Keratinocyte (primary cell): ENCODE measurements around the gene ALDH3A1. TPM values are rescaled to one million over a fixed set of nuclear protein-coding genes. Genes with fewer than 3 reads are reported as not detected.

ENCODE experiments used
- DNase-seq: peaks from one replicate; pipeline ENCODE4 v3.0.0-alpha.2; 2011; ENCODE audit warnings: low read depth, missing footprints, low spot score
- FAIRE-seq: peaks from 2 replicates; lab custom pipeline; 2011; peaks lifted over from hg19 to GRCh38; lab: Jason Lieb, UNC
- H2AFZ ChIP-seq: 2 replicates; pipeline ENCODE4 v1.6.0; 2012; ENCODE audit warnings: low read length, control low read depth, inconsistent platforms; ENCODE audit not compliant: control insufficient read depth
- H3K27ac ChIP-seq: 2 replicates; pipeline ENCODE4 v1.5.1; 2011; ENCODE audit warnings: low read length; ENCODE audit not compliant: control insufficient read depth, insufficient read depth
- H3K27me3 ChIP-seq: 3 replicates; pipeline ENCODE4 v1.6.0; 2011; ENCODE audit warnings: low read length; ENCODE audit not compliant: control insufficient read depth, insufficient read depth; ENCODE audit errors: extremely low read depth
- H3K36me3 ChIP-seq, 2 experiments: 2 replicates in 1 of 2; 3 replicates in 1 of 2; pipeline ENCODE4 v1.5.1; 2011; ENCODE audit warnings: low read length in 2 of 2, mild to moderate bottlenecking in 1 of 2; ENCODE audit not compliant: control insufficient read depth in 2 of 2, insufficient read depth in 2 of 2; ENCODE audit errors: extremely low read depth in 1 of 2
- H3K4me1 ChIP-seq: 3 replicates; pipeline ENCODE4 v1.5.1; 2011; ENCODE audit warnings: low read length; ENCODE audit not compliant: control insufficient read depth, insufficient read depth; ENCODE audit errors: extremely low read depth
- H3K4me2 ChIP-seq: 3 replicates; pipeline ENCODE4 v1.6.0; 2011; ENCODE audit warnings: low read depth, low read length; ENCODE audit not compliant: control insufficient read depth, insufficient read depth; ENCODE audit errors: extremely low read depth
- H3K4me3 ChIP-seq, 3 experiments: fragments of 200-600 bp in 1 of 3; sonication (generic) in 1 of 3; 2 replicates in 2 of 3; 3 replicates in 1 of 3; pipeline ENCODE4 v1.5.1; 2011 to 2016; ENCODE audit warnings: low read length in 3 of 3, mild to moderate bottlenecking in 3 of 3, control low read depth in 2 of 3, inconsistent platforms in 1 of 3, low read depth in 1 of 3, mixed read lengths in 1 of 3, mixed run types in 1 of 3, moderate library complexity in 1 of 3; ENCODE audit not compliant: control insufficient read depth in 2 of 3, insufficient read depth in 2 of 3; ENCODE audit errors: extremely low read depth in 1 of 3
- H3K79me2 ChIP-seq: 2 replicates; pipeline ENCODE4 v1.6.0; 2012; ENCODE audit warnings: low read length; ENCODE audit not compliant: control insufficient read depth, insufficient read depth
- H3K9ac ChIP-seq: 3 replicates; pipeline ENCODE4 v1.6.0; 2011; ENCODE audit warnings: low read length; ENCODE audit not compliant: control insufficient read depth, insufficient read depth; ENCODE audit errors: extremely low read depth
- H3K9me1 ChIP-seq: 3 replicates; pipeline ENCODE4 v1.6.0; 2011; ENCODE audit warnings: low read length; ENCODE audit not compliant: control insufficient read depth, insufficient read depth; ENCODE audit errors: extremely low read depth
- H3K9me3 ChIP-seq: 2 replicates; pipeline ENCODE4 v1.5.1; 2012; ENCODE audit warnings: low read depth, low read length; ENCODE audit not compliant: control insufficient read depth
- H4K20me1 ChIP-seq: 3 replicates; pipeline ENCODE4 v1.6.0; 2011; ENCODE audit warnings: low read length; ENCODE audit not compliant: control insufficient read depth, insufficient read depth; ENCODE audit errors: extremely low read depth
- EZH2 ChIP-seq: IDR thresholded peaks from one replicate; pipeline ENCODE4 v1.6.1; 2012; ENCODE audit warnings: inconsistent platforms, mild to moderate bottlenecking, low read length, moderate library complexity
- dilution Hi-C: fragments of 300-500 bp; cut with MboI; formaldehyde crosslinking; loops from one replicate; pipeline ENCODE4 v1.7.0; 2020; ENCODE audit warnings: low sequenced_read_pairs; ENCODE audit not compliant: extremely low pct_ligation_motif_present
- polyA plus RNA-seq, 5 experiments: library from polyadenylated mRNA; depleted of rRNA in 3 of 5; stranded (reverse) in 3 of 5; stranded (forward) in 1 of 5; unstranded in 1 of 5; fragments of >200 nt; gene quantifications; 1 replicate in 1 of 5; 2 replicates in 3 of 5; 3 replicates in 1 of 5; pipeline versions ENCODE4 v1.2.1 to v1.2.3, GENCODE V29; 2011 to 2012; ENCODE audit warnings: missing spikeins in 2 of 5, low read depth in 1 of 5, low replicate concordance in 1 of 5
- TF ChIP-seq, protein P1 (sequence below), 3 experiments: IDR thresholded peaks in 1 of 3; conservative IDR thresholded peaks in 1 of 3; optimal IDR thresholded peaks in 1 of 3; 2 replicates in 2 of 3; 3 replicates in 1 of 3; pipeline versions ENCODE3 to v1.5.1; 2011; ENCODE audit warnings: low read length in 3 of 3, mild to moderate bottlenecking in 3 of 3, moderate library complexity in 2 of 3, control low read depth in 1 of 3, inconsistent platforms in 1 of 3; ENCODE audit not compliant: insufficient read depth in 2 of 3; ENCODE audit errors: extremely low read depth in 1 of 3

ALDH3A1 gene
- polyA plus RNA-seq, 1 donor (not counting 4 experiments of a cell fraction or from before 2014, with no cell fraction given), result 5.8 TPM

DNA sequence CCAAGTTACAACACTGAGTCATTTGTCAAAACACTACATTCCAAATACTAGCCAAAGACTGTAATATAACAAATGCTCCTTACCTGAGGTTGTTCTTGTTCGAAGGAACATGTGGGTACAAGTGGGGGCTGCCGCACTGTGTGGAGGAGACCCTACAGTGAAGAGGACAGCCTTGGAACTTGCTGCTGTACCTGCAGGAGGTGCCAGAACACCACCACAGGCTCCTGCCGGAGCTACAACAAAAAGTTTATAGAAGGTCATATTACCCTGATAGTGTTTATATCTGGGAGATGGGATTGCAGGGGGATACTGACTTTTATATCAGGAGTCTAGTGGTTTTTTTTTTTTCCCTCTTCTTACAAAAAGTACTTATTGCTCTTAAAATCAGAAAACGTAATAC lies 37.8 kb upstream of the ALDH3A1 start:
- FAIRE-seq (no peak), DNase-seq (no peak)
- Histone ChIP-seq H3K27me3 (no peaks in the 10 kb centered on the region), H3K9me3 (no peaks in the 10 kb centered on the region), H3K4me1 (peaks cover 16% of the 10 kb centered on the region), H3K27ac (no peak overlapping the region), H4K20me1 (no peaks in the 10 kb centered on the region), H3K36me3 (peaks cover 4% of the 10 kb centered on the region in 2 experiments), H3K4me3 (no peak overlapping the region), H3K79me2 (no peaks in the 10 kb centered on the region), H3K9me1 (no peaks in the 10 kb centered on the region), H2AFZ (no peak overlapping the region), H3K4me2 (no peak overlapping the region), H3K9ac (no peak overlapping the region)
- dilution Hi-C loops, result no loop called here
- no peak for TF ChIP-seq EZH2
- TF ChIP-seq, protein P1, sequence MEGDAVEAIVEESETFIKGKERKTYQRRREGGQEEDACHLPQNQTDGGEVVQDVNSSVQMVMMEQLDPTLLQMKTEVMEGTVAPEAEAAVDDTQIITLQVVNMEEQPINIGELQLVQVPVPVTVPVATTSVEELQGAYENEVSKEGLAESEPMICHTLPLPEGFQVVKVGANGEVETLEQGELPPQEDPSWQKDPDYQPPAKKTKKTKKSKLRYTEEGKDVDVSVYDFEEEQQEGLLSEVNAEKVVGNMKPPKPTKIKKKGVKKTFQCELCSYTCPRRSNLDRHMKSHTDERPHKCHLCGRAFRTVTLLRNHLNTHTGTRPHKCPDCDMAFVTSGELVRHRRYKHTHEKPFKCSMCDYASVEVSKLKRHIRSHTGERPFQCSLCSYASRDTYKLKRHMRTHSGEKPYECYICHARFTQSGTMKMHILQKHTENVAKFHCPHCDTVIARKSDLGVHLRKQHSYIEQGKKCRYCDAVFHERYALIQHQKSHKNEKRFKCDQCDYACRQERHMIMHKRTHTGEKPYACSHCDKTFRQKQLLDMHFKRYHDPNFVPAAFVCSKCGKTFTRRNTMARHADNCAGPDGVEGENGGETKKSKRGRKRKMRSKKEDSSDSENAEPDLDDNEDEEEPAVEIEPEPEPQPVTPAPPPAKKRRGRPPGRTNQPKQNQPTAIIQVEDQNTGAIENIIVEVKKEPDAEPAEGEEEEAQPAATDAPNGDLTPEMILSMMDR (optimal IDR thresholded peaks at IDR 0.05 in 1 of 3, IDR thresholded peaks at IDR 0.05 in 1 of 3, conservative IDR thresholded peaks at IDR 0.05 in 1 of 3; ENCODE audit: extremely low read depth in 1 of 3, insufficient read depth in 2 of 3, low read length in 3 of 3), result peak in 1 of 3 experiments; percentile 46

DNA sequence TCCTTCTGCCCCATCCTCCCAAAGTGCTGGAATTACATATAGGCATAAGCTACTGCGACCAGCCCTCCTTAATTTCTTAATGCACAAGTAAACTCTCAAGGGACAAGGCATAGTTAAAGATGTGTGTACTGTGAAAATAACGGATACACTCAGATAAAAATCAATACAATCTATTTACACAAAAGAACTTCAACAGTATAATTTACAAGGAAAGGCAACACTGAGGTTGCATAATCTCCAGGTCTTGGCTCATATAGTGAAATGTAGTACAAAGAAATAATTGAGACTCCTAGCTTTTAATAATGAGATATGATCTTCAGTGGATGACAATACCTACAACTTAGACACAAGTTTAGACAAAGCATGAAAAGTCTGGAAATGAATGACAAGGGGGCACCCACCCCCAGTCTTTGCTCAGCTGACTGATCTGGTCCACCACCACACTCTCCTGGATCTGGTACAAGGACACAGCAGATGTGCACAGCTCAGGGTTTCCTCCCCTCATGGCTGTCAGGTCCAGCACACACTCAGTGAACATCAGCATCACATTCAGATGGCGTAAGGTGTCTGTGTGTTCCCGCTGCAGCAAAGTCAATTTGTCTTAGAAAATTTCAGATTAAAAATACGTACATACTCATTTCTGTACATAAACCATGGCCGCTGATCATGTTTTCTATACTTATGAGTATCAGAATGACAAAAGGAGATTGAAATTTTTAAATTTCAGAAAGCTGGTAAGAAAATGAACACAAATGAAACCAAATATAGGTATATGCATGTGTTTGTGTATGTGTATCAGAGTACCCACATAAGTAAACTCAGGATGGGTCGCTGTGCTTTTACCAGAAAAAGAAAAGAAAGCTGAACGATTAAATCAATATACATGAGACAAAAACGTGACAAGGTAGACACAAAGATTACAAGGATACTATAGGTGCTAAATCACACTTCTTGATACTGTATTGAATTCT lies 33.7 kb upstream of the ALDH3A1 start:
- Histone ChIP-seq H2AFZ (no peak overlapping the region), H3K27ac (no peak overlapping the region), H3K9me3 (no peaks in the 10 kb centered on the region), H4K20me1 (no peaks in the 10 kb centered on the region), H3K79me2 (no peaks in the 10 kb centered on the region), H3K27me3 (no peaks in the 10 kb centered on the region), H3K4me3 (no peak overlapping the region), H3K36me3 (peaks cover 4 to 9% of the 10 kb centered on the region in 2 experiments), H3K9ac (no peak overlapping the region), H3K4me2 (no peak overlapping the region), H3K9me1 (no peaks in the 10 kb centered on the region), H3K4me1 (no peaks in the 10 kb centered on the region)
- dilution Hi-C loops, result no loop called here
- TF ChIP-seq, protein P1 (optimal IDR thresholded peaks at IDR 0.05 in 1 of 3, IDR thresholded peaks at IDR 0.05 in 1 of 3, conservative IDR thresholded peaks at IDR 0.05 in 1 of 3; ENCODE audit: extremely low read depth in 1 of 3, insufficient read depth in 2 of 3, low read length in 3 of 3), result no peak
- TF ChIP-seq EZH2, result no peak
- FAIRE-seq (no peak), DNase-seq (no peak)
